HEK293 (cell line): ENCODE data around the gene ZNF22.

Experiments used
- CTCF ChIA-PET: fragments of 350-600 bp; formaldehyde crosslinking; extraction: SDS; loops from one replicate; lab custom pipeline; 2021; ENCODE audit warnings: antibody characterized with exemption; lab: Yijun Ruan, JAX
- POLR2A ChIA-PET: fragments of 300-600 bp; formaldehyde crosslinking; extraction: SDS; loops from one replicate; lab custom pipeline; 2020; ENCODE audit warnings: antibody characterized with exemption, inconsistent platforms; lab: Yijun Ruan, JAX
- H3K27ac ChIP-seq: fragments of 200-500 bp; sonication (Bioruptor generic); 2 replicates; pipeline ENCODE4 v1.5.1; 2014; ENCODE audit warnings: low read depth, low read length, control low read depth, inconsistent platforms; ENCODE audit errors: extremely low read depth
- H3K36me3 ChIP-seq, 2 experiments: fragments of 200-500 bp in 1 of 2; sonication (Bioruptor generic) in 1 of 2; 1 replicate in 1 of 2; 2 replicates in 1 of 2; pipeline ENCODE4 v1.5.1; 2014 to 2017; ENCODE audit warnings: inconsistent platforms in 2 of 2, low read length in 2 of 2; ENCODE audit not compliant: control insufficient read depth in 2 of 2, insufficient read depth in 1 of 2
- H3K4me1 ChIP-seq: fragments of 200-500 bp; sonication (Bioruptor generic); 2 replicates; pipeline ENCODE4 v1.5.1; 2014; ENCODE audit warnings: mild to moderate bottlenecking, low read length, inconsistent platforms; ENCODE audit not compliant: control insufficient read depth, insufficient read depth
- H3K4me3 ChIP-seq: 2 replicates; pipeline ENCODE4 v1.5.1; 2011; ENCODE audit warnings: low read depth, mild to moderate bottlenecking, control low read depth, low read length, moderate library complexity
- H3K9me3 ChIP-seq: fragments of 200-500 bp; sonication (Bioruptor generic); 2 replicates; pipeline ENCODE4 v1.5.1; 2014; ENCODE audit warnings: low read depth, low read length, inconsistent platforms; ENCODE audit not compliant: control insufficient read depth, insufficient read depth
- OSR2 ChIP-seq: fragments of 450-650 bp; formaldehyde crosslinking; IDR thresholded peaks from 2 replicates; pipeline ENCODE4 v1.5.1; 2016; ENCODE audit warnings: missing biosample characterization, missing genetic modification characterization
- RBAK ChIP-seq: fragments of 450-650 bp; formaldehyde crosslinking; IDR thresholded peaks from 2 replicates; pipeline ENCODE4 v1.5.1; 2016; ENCODE audit warnings: missing biosample characterization, missing genetic modification characterization
- SCRT2 ChIP-seq: fragments of 450-650 bp; formaldehyde crosslinking; IDR thresholded peaks from 2 replicates; pipeline ENCODE4 v1.5.1; 2016; ENCODE audit warnings: missing biosample characterization, missing genetic modification characterization
- ZBTB1 ChIP-seq: fragments of 450-650 bp; formaldehyde crosslinking; IDR thresholded peaks from 2 replicates; pipeline ENCODE4 v1.5.1; 2016; ENCODE audit warnings: missing biosample characterization, missing genetic modification characterization
- ZNF112 ChIP-seq: fragments of 450-650 bp; formaldehyde crosslinking; IDR thresholded peaks from 2 replicates; pipeline ENCODE4 v1.5.0; 2017; ENCODE audit warnings: missing biosample characterization, missing genetic modification characterization
- ZNF121 ChIP-seq: fragments of 450-650 bp; formaldehyde crosslinking; IDR thresholded peaks from 2 replicates; pipeline ENCODE4 v1.5.1; 2016; ENCODE audit warnings: missing biosample characterization, missing genetic modification characterization
- ZNF146 ChIP-seq: fragments of 450-650 bp; formaldehyde crosslinking; IDR thresholded peaks from 2 replicates; pipeline ENCODE4 v1.5.1; 2016; ENCODE audit warnings: missing biosample characterization, missing genetic modification characterization
- ZNF16 ChIP-seq: fragments of 450-650 bp; formaldehyde crosslinking; IDR thresholded peaks from 2 replicates; pipeline ENCODE4 v1.5.1; 2016; ENCODE audit warnings: low read depth, missing biosample characterization, missing genetic modification characterization
- ZNF2 ChIP-seq: fragments of 450-650 bp; formaldehyde crosslinking; IDR thresholded peaks from 2 replicates; pipeline ENCODE4 v1.5.1; 2016; ENCODE audit warnings: missing biosample characterization, missing genetic modification characterization
- ZNF202 ChIP-seq: fragments of 450-650 bp; formaldehyde crosslinking; IDR thresholded peaks from 2 replicates; pipeline ENCODE4 v1.5.1; 2016; ENCODE audit warnings: missing biosample characterization, missing genetic modification characterization, borderline replicate concordance
- ZNF341 ChIP-seq: fragments of 450-650 bp; formaldehyde crosslinking; IDR thresholded peaks from 2 replicates; pipeline ENCODE4; 2016; ENCODE audit warnings: low read depth, missing biosample characterization, missing genetic modification characterization
- ZNF433 ChIP-seq: fragments of 450-650 bp; formaldehyde crosslinking; IDR thresholded peaks from 2 replicates; pipeline ENCODE4 v1.5.1; 2016; ENCODE audit warnings: missing biosample characterization, missing genetic modification characterization, low read depth
- ZNF473 ChIP-seq: fragments of 450-650 bp; formaldehyde crosslinking; IDR thresholded peaks from 2 replicates; pipeline ENCODE4 v1.5.1; 2017; ENCODE audit warnings: missing biosample characterization, missing genetic modification characterization
- ZNF530 ChIP-seq: fragments of 450-650 bp; formaldehyde crosslinking; IDR thresholded peaks from 2 replicates; pipeline ENCODE4 v1.5.1; 2016; ENCODE audit warnings: low read depth, missing biosample characterization, missing genetic modification characterization
- ZNF571 ChIP-seq: fragments of 450-650 bp; formaldehyde crosslinking; IDR thresholded peaks from 2 replicates; pipeline ENCODE4 v1.5.0; 2017; ENCODE audit warnings: missing biosample characterization, missing genetic modification characterization
- ZNF670 ChIP-seq: fragments of 450-650 bp; formaldehyde crosslinking; IDR thresholded peaks from 2 replicates; pipeline ENCODE4 v1.5.1; 2016; ENCODE audit warnings: missing biosample characterization, missing genetic modification characterization, low read depth
- ZNF707 ChIP-seq: fragments of 450-650 bp; formaldehyde crosslinking; IDR thresholded peaks from 2 replicates; pipeline ENCODE4 v1.5.1; 2016; ENCODE audit warnings: missing biosample characterization, missing genetic modification characterization
- ZNF837 ChIP-seq: fragments of 450-650 bp; formaldehyde crosslinking; IDR thresholded peaks from 2 replicates; pipeline ENCODE4 v1.5.1; 2016; ENCODE audit warnings: missing biosample characterization, missing genetic modification characterization
- ZXDB ChIP-seq: fragments of 450-650 bp; formaldehyde crosslinking; IDR thresholded peaks from 2 replicates; pipeline ENCODE4 v1.5.1; 2016; ENCODE audit warnings: missing biosample characterization, missing genetic modification characterization
- TF ChIP-seq, protein P1 (sequence below): fragments of 450-650 bp; formaldehyde crosslinking; IDR thresholded peaks from 2 replicates; pipeline ENCODE4 v1.5.1; 2016; ENCODE audit warnings: missing biosample characterization, missing genetic modification characterization
- TF ChIP-seq, protein P2 (sequence below): fragments of 450-650 bp; formaldehyde crosslinking; IDR thresholded peaks from 2 replicates; pipeline ENCODE4 v1.5.1; 2016; ENCODE audit warnings: missing biosample characterization, missing genetic modification characterization
- TF ChIP-seq, protein P3 (sequence below): fragments of 450-650 bp; formaldehyde crosslinking; IDR thresholded peaks from 2 replicates; pipeline ENCODE4 v1.5.1; 2016; ENCODE audit warnings: missing biosample characterization, missing genetic modification characterization
- TF ChIP-seq, protein P4 (sequence below): fragments of 450-650 bp; formaldehyde crosslinking; IDR thresholded peaks from 2 replicates; pipeline ENCODE4 v1.5.1; 2016; ENCODE audit warnings: missing biosample characterization, missing genetic modification characterization
- TF ChIP-seq, protein P5 (sequence below): fragments of 450-650 bp; formaldehyde crosslinking; IDR thresholded peaks from 2 replicates; pipeline ENCODE4 v1.5.1; 2017; ENCODE audit warnings: missing biosample characterization, mild to moderate bottlenecking, missing genetic modification characterization, moderate library complexity
- TF ChIP-seq, protein P6 (sequence below): fragments of 450-650 bp; IDR thresholded peaks from 2 replicates; pipeline ENCODE4 v1.5.1; 2018; ENCODE audit warnings: missing biosample characterization, mild to moderate bottlenecking, missing genetic modification characterization

The ZNF22 gene

DNA sequence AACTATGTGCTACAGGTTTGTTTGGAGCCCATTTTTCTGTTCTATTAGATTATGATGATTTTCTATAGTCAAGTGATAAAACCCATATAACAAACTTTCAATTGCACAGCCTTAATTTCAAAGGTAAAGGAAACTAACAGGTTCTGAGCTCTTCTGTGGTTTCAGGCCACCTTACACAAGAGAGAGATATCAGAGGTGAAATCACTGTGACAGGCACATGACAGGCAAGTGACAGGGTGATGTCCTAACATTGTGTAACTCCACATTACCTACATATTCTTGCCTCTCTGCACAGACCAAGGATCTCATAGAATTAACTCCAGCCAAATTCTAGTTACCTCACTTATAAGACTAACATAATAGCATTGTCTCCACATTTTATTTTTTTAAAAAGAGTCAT, 35.0 kb downstream of the ZNF22 start (continued):
- TF ChIP-seq, protein P1, sequence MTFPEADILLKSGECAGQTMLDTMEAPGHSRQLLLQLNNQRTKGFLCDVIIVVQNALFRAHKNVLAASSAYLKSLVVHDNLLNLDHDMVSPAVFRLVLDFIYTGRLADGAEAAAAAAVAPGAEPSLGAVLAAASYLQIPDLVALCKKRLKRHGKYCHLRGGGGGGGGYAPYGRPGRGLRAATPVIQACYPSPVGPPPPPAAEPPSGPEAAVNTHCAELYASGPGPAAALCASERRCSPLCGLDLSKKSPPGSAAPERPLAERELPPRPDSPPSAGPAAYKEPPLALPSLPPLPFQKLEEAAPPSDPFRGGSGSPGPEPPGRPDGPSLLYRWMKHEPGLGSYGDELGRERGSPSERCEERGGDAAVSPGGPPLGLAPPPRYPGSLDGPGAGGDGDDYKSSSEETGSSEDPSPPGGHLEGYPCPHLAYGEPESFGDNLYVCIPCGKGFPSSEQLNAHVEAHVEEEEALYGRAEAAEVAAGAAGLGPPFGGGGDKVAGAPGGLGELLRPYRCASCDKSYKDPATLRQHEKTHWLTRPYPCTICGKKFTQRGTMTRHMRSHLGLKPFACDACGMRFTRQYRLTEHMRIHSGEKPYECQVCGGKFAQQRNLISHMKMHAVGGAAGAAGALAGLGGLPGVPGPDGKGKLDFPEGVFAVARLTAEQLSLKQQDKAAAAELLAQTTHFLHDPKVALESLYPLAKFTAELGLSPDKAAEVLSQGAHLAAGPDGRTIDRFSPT (tag by site-specific recombination), result no peak
- no peak for TF ChIP-seq ZNF2 (tag by site-specific recombination)
- TF ChIP-seq, protein P2, sequence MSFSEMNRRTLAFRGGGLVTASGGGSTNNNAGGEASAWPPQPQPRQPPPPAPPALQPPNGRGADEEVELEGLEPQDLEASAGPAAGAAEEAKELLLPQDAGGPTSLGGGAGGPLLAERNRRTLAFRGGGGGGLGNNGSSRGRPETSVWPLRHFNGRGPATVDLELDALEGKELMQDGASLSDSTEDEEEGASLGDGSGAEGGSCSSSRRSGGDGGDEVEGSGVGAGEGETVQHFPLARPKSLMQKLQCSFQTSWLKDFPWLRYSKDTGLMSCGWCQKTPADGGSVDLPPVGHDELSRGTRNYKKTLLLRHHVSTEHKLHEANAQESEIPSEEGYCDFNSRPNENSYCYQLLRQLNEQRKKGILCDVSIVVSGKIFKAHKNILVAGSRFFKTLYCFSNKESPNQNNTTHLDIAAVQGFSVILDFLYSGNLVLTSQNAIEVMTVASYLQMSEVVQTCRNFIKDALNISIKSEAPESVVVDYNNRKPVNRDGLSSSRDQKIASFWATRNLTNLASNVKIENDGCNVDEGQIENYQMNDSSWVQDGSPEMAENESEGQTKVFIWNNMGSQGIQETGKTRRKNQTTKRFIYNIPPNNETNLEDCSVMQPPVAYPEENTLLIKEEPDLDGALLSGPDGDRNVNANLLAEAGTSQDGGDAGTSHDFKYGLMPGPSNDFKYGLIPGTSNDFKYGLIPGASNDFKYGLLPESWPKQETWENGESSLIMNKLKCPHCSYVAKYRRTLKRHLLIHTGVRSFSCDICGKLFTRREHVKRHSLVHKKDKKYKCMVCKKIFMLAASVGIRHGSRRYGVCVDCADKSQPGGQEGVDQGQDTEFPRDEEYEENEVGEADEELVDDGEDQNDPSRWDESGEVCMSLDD (tag by site-specific recombination), result no peak
- TF ChIP-seq, protein P3, sequence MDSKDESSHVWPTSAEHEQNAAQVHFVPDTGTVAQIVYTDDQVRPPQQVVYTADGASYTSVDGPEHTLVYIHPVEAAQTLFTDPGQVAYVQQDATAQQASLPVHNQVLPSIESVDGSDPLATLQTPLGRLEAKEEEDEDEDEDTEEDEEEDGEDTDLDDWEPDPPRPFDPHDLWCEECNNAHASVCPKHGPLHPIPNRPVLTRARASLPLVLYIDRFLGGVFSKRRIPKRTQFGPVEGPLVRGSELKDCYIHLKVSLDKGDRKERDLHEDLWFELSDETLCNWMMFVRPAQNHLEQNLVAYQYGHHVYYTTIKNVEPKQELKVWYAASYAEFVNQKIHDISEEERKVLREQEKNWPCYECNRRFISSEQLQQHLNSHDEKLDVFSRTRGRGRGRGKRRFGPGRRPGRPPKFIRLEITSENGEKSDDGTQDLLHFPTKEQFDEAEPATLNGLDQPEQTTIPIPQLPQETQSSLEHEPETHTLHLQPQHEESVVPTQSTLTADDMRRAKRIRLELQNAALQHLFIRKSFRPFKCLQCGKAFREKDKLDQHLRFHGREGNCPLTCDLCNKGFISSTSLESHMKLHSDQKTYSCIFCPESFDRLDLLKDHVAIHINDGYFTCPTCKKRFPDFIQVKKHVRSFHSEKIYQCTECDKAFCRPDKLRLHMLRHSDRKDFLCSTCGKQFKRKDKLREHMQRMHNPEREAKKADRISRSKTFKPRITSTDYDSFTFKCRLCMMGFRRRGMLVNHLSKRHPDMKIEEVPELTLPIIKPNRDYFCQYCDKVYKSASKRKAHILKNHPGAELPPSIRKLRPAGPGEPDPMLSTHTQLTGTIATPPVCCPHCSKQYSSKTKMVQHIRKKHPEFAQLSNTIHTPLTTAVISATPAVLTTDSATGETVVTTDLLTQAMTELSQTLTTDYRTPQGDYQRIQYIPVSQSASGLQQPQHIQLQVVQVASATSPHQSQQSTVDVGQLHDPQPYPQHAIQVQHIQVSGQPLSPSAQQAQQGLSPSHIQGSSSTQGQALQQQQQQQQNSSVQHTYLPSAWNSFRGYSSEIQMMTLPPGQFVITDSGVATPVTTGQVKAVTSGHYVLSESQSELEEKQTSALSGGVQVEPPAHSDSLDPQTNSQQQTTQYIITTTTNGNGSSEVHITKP (tag by site-specific recombination), result no peak
- no peak for TF ChIP-seq ZXDB (tag by site-specific recombination)
- TF ChIP-seq ZNF670, result no peak
- no peak for TF ChIP-seq ZNF530
- TF ChIP-seq ZNF121 (tag by site-specific recombination), result no peak
- no peak for TF ChIP-seq ZNF112 (tag by site-specific recombination)
- TF ChIP-seq, protein P4, sequence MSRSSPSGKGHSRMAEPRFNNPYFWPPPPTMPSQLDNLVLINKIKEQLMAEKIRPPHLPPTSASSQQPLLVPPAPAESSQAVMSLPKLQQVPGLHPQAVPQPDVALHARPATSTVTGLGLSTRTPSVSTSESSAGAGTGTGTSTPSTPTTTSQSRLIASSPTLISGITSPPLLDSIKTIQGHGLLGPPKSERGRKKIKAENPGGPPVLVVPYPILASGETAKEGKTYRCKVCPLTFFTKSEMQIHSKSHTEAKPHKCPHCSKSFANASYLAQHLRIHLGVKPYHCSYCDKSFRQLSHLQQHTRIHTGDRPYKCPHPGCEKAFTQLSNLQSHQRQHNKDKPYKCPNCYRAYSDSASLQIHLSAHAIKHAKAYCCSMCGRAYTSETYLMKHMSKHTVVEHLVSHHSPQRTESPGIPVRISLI (tag by site-specific recombination), result no peak
- no peak for TF ChIP-seq ZNF707
- TF ChIP-seq SCRT2 (tag by site-specific recombination), result no peak
- TF ChIP-seq ZNF341 (tag by site-specific recombination), result no peak

DNA sequence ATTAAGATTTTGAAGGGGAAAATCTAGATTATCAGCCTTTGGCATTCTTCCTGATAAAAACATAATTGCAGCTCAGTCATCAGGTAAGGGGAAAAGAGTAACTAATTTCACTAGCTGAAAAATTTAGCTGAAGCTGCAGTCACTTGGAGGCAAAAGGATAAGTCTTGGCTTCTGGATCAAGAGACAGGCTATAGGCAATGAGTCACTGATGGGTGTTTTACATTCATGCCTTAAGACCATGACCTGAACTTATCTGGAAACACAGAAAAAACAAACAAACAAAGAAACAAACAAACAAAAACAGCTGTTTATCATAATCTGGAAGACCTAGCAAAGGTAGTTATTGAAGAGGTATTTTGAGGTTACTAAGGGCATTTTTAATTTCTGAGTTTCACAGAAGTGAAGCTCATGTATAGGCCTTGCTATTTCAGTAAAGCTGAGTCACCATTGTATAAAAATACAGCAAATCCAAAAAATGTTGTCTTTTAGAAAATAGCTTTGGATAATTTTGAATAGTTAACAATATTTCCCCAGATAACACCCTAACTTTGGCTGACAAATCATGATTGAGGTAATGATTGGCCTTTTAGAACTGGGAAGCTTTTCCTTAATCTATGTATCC, 40.3 kb downstream of the ZNF22 start:
- Histone ChIP-seq H3K4me1 (no peaks in the 10 kb centered on the region), H3K9me3 (no peaks in the 10 kb centered on the region), H3K27ac (no peak overlapping the region), H3K36me3 (no peaks in the 10 kb centered on the region), H3K4me3 (no peak overlapping the region)
- POLR2A ChIA-PET, result no interaction called here
- CTCF ChIA-PET, result interaction anchor here (0.6 to 1.5 kb wide), 4 partner anchors 33 to 427 kb away, joined by 3 to 4 read pairs (median 3); no protein-coding TSS in a partner anchor
- TF ChIP-seq ZNF146, result no peak
- no peak for TF ChIP-seq ZNF837 (tag by site-specific recombination)
- TF ChIP-seq, protein P5, sequence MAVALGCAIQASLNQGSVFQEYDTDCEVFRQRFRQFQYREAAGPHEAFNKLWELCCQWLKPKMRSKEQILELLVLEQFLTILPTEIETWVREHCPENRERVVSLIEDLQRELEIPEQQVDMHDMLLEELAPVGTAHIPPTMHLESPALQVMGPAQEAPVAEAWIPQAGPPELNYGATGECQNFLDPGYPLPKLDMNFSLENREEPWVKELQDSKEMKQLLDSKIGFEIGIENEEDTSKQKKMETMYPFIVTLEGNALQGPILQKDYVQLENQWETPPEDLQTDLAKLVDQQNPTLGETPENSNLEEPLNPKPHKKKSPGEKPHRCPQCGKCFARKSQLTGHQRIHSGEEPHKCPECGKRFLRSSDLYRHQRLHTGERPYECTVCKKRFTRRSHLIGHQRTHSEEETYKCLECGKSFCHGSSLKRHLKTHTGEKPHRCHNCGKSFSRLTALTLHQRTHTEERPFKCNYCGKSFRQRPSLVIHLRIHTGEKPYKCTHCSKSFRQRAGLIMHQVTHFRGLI, result no peak
- TF ChIP-seq ZNF341 (tag by site-specific recombination), result no peak
- no peak for TF ChIP-seq ZNF16 (tag by site-specific recombination)
- TF ChIP-seq ZNF571 (tag by site-specific recombination), result no peak
- TF ChIP-seq ZBTB1 (tag by site-specific recombination), result no peak
- no peak for TF ChIP-seq ZNF433 (tag by site-specific recombination)
- TF ChIP-seq, protein P6, sequence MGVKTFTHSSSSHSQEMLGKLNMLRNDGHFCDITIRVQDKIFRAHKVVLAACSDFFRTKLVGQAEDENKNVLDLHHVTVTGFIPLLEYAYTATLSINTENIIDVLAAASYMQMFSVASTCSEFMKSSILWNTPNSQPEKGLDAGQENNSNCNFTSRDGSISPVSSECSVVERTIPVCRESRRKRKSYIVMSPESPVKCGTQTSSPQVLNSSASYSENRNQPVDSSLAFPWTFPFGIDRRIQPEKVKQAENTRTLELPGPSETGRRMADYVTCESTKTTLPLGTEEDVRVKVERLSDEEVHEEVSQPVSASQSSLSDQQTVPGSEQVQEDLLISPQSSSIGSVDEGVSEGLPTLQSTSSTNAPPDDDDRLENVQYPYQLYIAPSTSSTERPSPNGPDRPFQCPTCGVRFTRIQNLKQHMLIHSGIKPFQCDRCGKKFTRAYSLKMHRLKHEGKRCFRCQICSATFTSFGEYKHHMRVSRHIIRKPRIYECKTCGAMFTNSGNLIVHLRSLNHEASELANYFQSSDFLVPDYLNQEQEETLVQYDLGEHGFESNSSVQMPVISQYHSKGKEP (tag by site-specific recombination), result no peak
- TF ChIP-seq ZNF473 (tag by site-specific recombination), result no peak
- no peak for TF ChIP-seq RBAK (tag by site-specific recombination)
- TF ChIP-seq ZNF202 (tag by site-specific recombination), result no peak
- no peak for TF ChIP-seq OSR2 (tag by site-specific recombination)
